NCI-H226 (cell line): ENCODE data around the gene DHRS3.
"Not testable (repeated sequence)": the region's sequence is repeated elsewhere in the genome, so short reads cannot be mapped to it uniquely, and the experiment has no call there.

ENCODE experiments used
- DNase-seq: peaks from one replicate; pipeline ENCODE4 v3.0.0-alpha.2; 2015

DHRS3 gene

GRCh38 chr1:12536023-12536639, 81.9 kb downstream of the DHRS3 start:
- DNase-seq: no peak

- no peak for DNase-seq
These were observed 85.3 kb downstream of the DHRS3 start for GRCh38 chr1:12532405-12533315.

- no peak for DNase-seq
These were observed 86.9 kb downstream of the DHRS3 start for GRCh38 chr1:12531179-12531499.

- no peak for DNase-seq
These were observed 87.4 kb downstream of the DHRS3 start for GRCh38 chr1:12530462-12531178.

- DNase-seq: no peak
These were observed 88.3 kb downstream of the DHRS3 start for GRCh38 chr1:12529640-12530174.

- no peak for DNase-seq
These were observed 89.8 kb downstream of the DHRS3 start for GRCh38 chr1:12528021-12528852.

- DNase-seq: no peak
These were observed 90.4 kb downstream of the DHRS3 start for GRCh38 chr1:12527564-12527963.

- DNase-seq: no peak
These were observed 92.5 kb downstream of the DHRS3 start for GRCh38 chr1:12525311-12526181.

GRCh38 chr1:12524266-12524665, 93.7 kb downstream of the DHRS3 start:
- DNase-seq: no peak

- not testable (repeated sequence) for DNase-seq
These were observed 95.2 kb downstream of the DHRS3 start for GRCh38 chr1:12522780-12523179.

GRCh38 chr1:12521096-12521495, 96.9 kb downstream of the DHRS3 start:
- DNase-seq: no peak

GRCh38 chr1:12519693-12520364, 98.2 kb downstream of the DHRS3 start:
- no peak for DNase-seq

- no peak for DNase-seq
These were observed 98.9 kb downstream of the DHRS3 start for GRCh38 chr1:12518931-12519692.
